M059J (cell line): ENCODE results near the gene AGTPBP1. TPM values are rescaled to one million over a fixed set of nuclear protein-coding genes. Genes with fewer than 3 reads are reported as not detected.

Experiments used
- DNase-seq: peaks from one replicate; pipeline ENCODE4 v3.0.0-alpha.2; 2012; ENCODE audit warnings: low read depth
- total RNA-seq: library from RNA; depleted of rRNA; stranded (reverse); fragments of >200 nt; shearing (Covaris generic); gene quantifications from 2 replicates; pipeline ENCODE4 v1.2.3, GENCODE V29; 2014; rRNA removed

AGTPBP1 gene
- total RNA-seq, 1 experiment from 2014 or later = 7.6 TPM

DNA sequence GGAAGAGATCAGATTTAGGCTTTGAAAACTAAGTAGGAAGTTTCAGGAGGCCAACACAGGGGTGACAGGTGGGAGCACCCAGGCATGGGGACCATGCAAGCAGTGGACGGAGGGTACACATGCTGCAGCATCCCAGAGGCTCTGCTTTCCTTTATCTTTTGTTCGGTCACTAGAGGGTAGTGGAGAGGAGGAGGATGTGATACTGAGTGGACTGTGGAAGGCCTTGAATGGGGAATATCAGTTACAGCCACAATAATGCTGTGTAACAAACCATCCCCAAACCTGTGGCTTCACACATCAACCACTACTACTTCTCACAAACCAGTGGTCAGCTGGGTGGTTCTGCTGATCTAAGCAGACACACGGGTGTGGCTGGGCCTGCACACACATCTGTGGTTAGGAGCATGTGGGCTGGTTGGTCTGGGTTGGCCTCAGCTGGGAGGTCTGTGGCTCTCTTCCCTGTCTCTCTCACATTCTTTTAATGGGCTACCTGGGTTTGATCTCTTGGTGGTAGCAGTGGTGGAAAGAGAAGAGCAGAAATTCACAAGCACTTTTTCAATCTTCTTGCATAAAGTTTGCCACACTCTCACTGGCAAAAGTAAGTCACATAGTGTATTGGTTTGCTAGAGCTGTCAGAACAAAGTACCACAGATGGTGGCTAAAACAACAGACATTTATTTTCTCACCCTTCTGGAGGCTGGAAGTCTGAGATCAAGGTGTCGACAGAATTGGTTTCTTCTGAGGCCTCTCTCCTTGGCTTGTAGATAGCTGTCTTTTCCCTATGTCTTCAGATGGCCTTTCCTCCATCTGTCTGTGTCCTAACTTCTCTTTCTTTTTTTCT, 238.7 kb downstream of the AGTPBP1 start:
- DNase-seq = no peak

DNA sequence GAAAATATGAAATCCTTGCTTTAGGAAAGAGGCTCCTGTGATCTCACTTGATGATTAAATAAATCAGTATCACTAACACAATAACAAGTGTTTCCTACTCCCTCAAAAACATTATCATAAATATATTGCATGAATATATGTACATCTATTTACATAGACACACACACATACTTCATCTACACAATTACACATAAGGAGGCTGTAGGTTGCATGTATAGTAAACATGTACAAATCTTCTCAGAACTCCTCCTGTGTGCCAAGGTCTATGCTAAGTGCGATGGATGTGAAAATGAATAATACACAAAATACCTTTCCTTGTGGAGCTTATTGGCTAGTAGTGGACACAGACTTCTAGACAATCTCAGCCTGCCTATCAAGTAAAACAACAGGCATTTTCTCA, 239.9 kb downstream of the AGTPBP1 start:
- no peak for DNase-seq

GRCh38 chr9:85501456-85501855, 240.3 kb downstream of the AGTPBP1 start:
- no peak for DNase-seq

Other genes with a start within 250 kb of the AGTPBP1 start
- gene NAA35, start 199.2 kb upstream of the AGTPBP1 start, total RNA-seq = 17.8 and 28.1 TPM in 2 replicates